HepG2 (cell line): ENCODE data around the gene RNF13. TPM values are rescaled to one million over a fixed set of nuclear protein-coding genes. Genes with fewer than 3 reads are reported as not detected.

ENCODE experiments used
- ATAC-seq: fragments of 200-7000 bp; cut with Tn5 transposase; 3 replicates; pipeline ENCODE4 v1.9.1; 2020; ENCODE audit warnings: mild to moderate bottlenecking, moderate library complexity
- BruUV-seq: library from RNA; stranded (reverse); fragments of 400-500 nt; replicated peaks from 2 replicates; lab custom pipeline; 2021; lab: Mats Ljungman, UMichigan
- CTCF ChIA-PET: fragments of 300-600 bp; formaldehyde crosslinking; extraction: SDS; loops from one replicate; lab custom pipeline; 2021; ENCODE audit warnings: low total read pairs, inconsistent platforms, low intra/inter-chr PET ratio; lab: Yijun Ruan, JAX
- POLR2A ChIA-PET: fragments of 350-600 bp; sonication (Branson Sonifier 250); formaldehyde crosslinking; loops from one replicate; lab custom pipeline; 2020; ENCODE audit warnings: antibody characterized with exemption, inconsistent platforms; lab: Yijun Ruan, JAX
- DNase-seq: peaks from one replicate; pipeline ENCODE4 v3.0.0-alpha.2; 2015; ENCODE audit warnings: low spot score
- FAIRE-seq: peaks from 3 replicates; lab custom pipeline; 2011; peaks lifted over from hg19 to GRCh38; lab: Jason Lieb, UNC
- H2AFZ ChIP-seq: one replicate; pipeline ENCODE4 v1.6.1; 2011; ENCODE audit warnings: low read length, inconsistent platforms
- H3K27ac ChIP-seq: fragments of 300-600 bp; 3 replicates; pipeline ENCODE4 v1.8.0; 2011; ENCODE audit warnings: mixed run types, mild to moderate bottlenecking, mixed read lengths, low read length, inconsistent platforms; ENCODE audit not compliant: insufficient read depth; ENCODE audit errors: extremely low read length
- H3K27me3 ChIP-seq, 2 experiments: fragments of 200-600 bp in 1 of 2; 2 replicates in 1 of 2; 3 replicates in 1 of 2; pipeline versions ENCODE4 v1.6.0 to v1.8.0; 2011; ENCODE audit warnings: low read length in 2 of 2, mild to moderate bottlenecking in 2 of 2, moderate library complexity in 2 of 2, inconsistent platforms in 1 of 2; ENCODE audit not compliant: insufficient read depth in 2 of 2, control insufficient read depth in 1 of 2
- H3K36me3 ChIP-seq, 2 experiments: fragments of 200-600 bp in 1 of 2; replicated peaks in 1 of 2; 2 replicates in 1 of 2; 3 replicates in 1 of 2; pipeline versions ENCODE4 v1.5.1 to v1.8.0; 2011; ENCODE audit warnings: low read length in 2 of 2, inconsistent platforms in 1 of 2; ENCODE audit not compliant: insufficient read depth in 2 of 2, control insufficient read depth in 1 of 2
- H3K4me1 ChIP-seq: 2 replicates; pipeline ENCODE4 v1.5.1; 2012; ENCODE audit warnings: low read length, inconsistent platforms; ENCODE audit not compliant: insufficient read depth
- H3K4me2 ChIP-seq: 2 replicates; pipeline ENCODE4 v1.6.0; 2011; ENCODE audit warnings: low read depth, low read length, inconsistent platforms
- H3K4me3 ChIP-seq, 3 experiments: fragments of 200-600 bp in 1 of 3; sonication (generic), shearing (Covaris generic) in 1 of 3; replicated peaks in 1 of 3; 2 replicates each; pipeline ENCODE4 v1.5.1; 2011 to 2016; ENCODE audit warnings: low read length in 3 of 3, inconsistent platforms in 2 of 3, low read depth in 2 of 3, mild to moderate bottlenecking in 2 of 3, control low read depth in 1 of 3, mixed read lengths in 1 of 3; ENCODE audit not compliant: insufficient read depth in 1 of 3
- H3K79me2 ChIP-seq: one replicate; pipeline ENCODE4 v1.6.1; 2011; ENCODE audit warnings: low read length, inconsistent platforms; ENCODE audit not compliant: insufficient read depth
- H3K9ac ChIP-seq: 2 replicates; pipeline ENCODE4 v1.6.0; 2011; ENCODE audit warnings: mild to moderate bottlenecking, low read depth, low read length, inconsistent platforms; ENCODE audit not compliant: insufficient read depth
- H3K9me3 ChIP-seq: 2 replicates; pipeline ENCODE4 v1.5.1; 2012; ENCODE audit warnings: mild to moderate bottlenecking, low read length
- H4K20me1 ChIP-seq: 2 replicates; pipeline ENCODE4 v1.6.0; 2011; ENCODE audit warnings: inconsistent platforms, mild to moderate bottlenecking, low read length, moderate library complexity; ENCODE audit not compliant: insufficient read depth
- CCDC6 ChIP-seq: sonication (generic); formaldehyde crosslinking; IDR thresholded peaks from 2 replicates; pipeline ENCODE4 v1.8.1; 2022; ENCODE audit warnings: mild to moderate bottlenecking, missing genetic modification reagents, moderate library complexity
- GRHL1 ChIP-seq: sonication (generic); formaldehyde crosslinking; conservative IDR thresholded peaks from 2 replicates; pipeline ENCODE4 v1.8.0; 2022; ENCODE audit warnings: missing genetic modification reagents
- HMGXB4 ChIP-seq, 2 experiments: sonication (generic) in 1 of 2; formaldehyde crosslinking in 1 of 2; IDR thresholded peaks; 2 replicates each; pipeline versions ENCODE4 v1.4.0 to v1.6.1; 2018 to 2020; ENCODE audit warnings: missing genetic modification reagents in 2 of 2, borderline replicate concordance in 1 of 2, low read depth in 1 of 2, mild to moderate bottlenecking in 1 of 2, missing biosample characterization in 1 of 2
- HOXA3 ChIP-seq: sonication (generic); formaldehyde crosslinking; IDR thresholded peaks from 2 replicates; pipeline ENCODE4 v1.5.0; 2020; ENCODE audit warnings: missing genetic modification reagents
- NR2F1 ChIP-seq, 2 experiments: fragments of 450-650 bp in 1 of 2; formaldehyde crosslinking in 1 of 2; IDR thresholded peaks; 2 replicates each; pipeline versions ENCODE4 v1.5.0 to v1.6.1; 2016 to 2020; ENCODE audit warnings: mild to moderate bottlenecking in 1 of 2, missing compliant biosample characterization in 1 of 2, missing genetic modification reagents in 1 of 2, moderate library complexity in 1 of 2
- PBX3 ChIP-seq: sonication (generic); formaldehyde crosslinking; IDR thresholded peaks from 2 replicates; pipeline ENCODE4 v1.8.1; 2023; ENCODE audit warnings: missing genetic modification reagents, inconsistent platforms, borderline replicate concordance
- RFX1 ChIP-seq: fragments of 450-650 bp; IDR thresholded peaks from 2 replicates; pipeline ENCODE4 v1.6.1; 2017
- SMAD3 ChIP-seq: sonication (generic); formaldehyde crosslinking; IDR thresholded peaks from 2 replicates; pipeline ENCODE4 v1.4.0; 2020; ENCODE audit warnings: missing genetic modification reagents
- TBX3 ChIP-seq: fragments of 450-650 bp; IDR thresholded peaks from 2 replicates; pipeline ENCODE4 v1.6.1; 2017; ENCODE audit warnings: antibody characterized with exemption, mild to moderate bottlenecking, inconsistent platforms, borderline replicate concordance
- ZNF121 ChIP-seq: sonication (generic); formaldehyde crosslinking; IDR thresholded peaks from 2 replicates; pipeline ENCODE4 v1.5.0; 2020; ENCODE audit warnings: mild to moderate bottlenecking, missing genetic modification reagents
- ZNF20 ChIP-seq: sonication (generic); formaldehyde crosslinking; IDR thresholded peaks from 2 replicates; pipeline ENCODE4 v1.4.0; 2020; ENCODE audit warnings: mild to moderate bottlenecking, moderate library complexity, missing genetic modification reagents
- ZNF234 ChIP-seq: sonication (generic); formaldehyde crosslinking; conservative IDR thresholded peaks from 2 replicates; pipeline ENCODE4 v1.5.1; 2020; ENCODE audit warnings: mild to moderate bottlenecking, missing genetic modification reagents
- ZNF3 ChIP-seq: IDR thresholded peaks from 2 replicates; pipeline ENCODE4 v1.7.0; 2017; ENCODE audit warnings: inconsistent platforms
- ZNF616 ChIP-seq: sonication (generic); formaldehyde crosslinking; IDR thresholded peaks from 2 replicates; pipeline ENCODE4 v1.5.0; 2020; ENCODE audit warnings: low read depth, mild to moderate bottlenecking, missing genetic modification reagents
- WGBS: methylation state at CpG from one replicate; pipeline ENCODE4 v1.1.6; 2017; ENCODE audit warnings: low lambda C conversion rate; 5-methylcytosine and 5-hydroxymethylcytosine counted together
- in situ Hi-C: cut with HindIII; loops from 2 replicates; pipeline ENCODE4 v1.10.0; 2017; ENCODE audit warnings: low pct_unique_long_range_greater_than_20kb; ENCODE audit not compliant: extremely low pct_ligation_motif_present
- intact Hi-C: fragments of 100-400 bp; cut with micrococcal nuclease; formaldehyde crosslinking; loops from one replicate; pipeline ENCODE4 v1.10.0; 2022; ENCODE audit not compliant: unreplicated experiment
- polyA plus RNA-seq, 8 experiments: library from polyadenylated mRNA; depleted of rRNA in 3 of 8; stranded (reverse) in 7 of 8; unstranded in 1 of 8; fragments of >200 nt; fragmentation: Illumina TruSeq in 4 of 8; extraction: Trizol in 4 of 8; gene quantifications; 2 replicates each; pipeline versions ENCODE4 v1.2.1 to v1.2.3, GENCODE V29; 2011 to 2016; ENCODE audit warnings: low read depth in 4 of 8, missing spikeins in 1 of 8, mixed read lengths in 1 of 8; ENCODE audit not compliant: insufficient read depth in 1 of 8
- total RNA-seq, 5 experiments: library from RNA; depleted of rRNA; stranded (reverse); fragments of >200 nt; fragmentation: Illumina TruSeq; extraction: Trizol; gene quantifications; 2 replicates each; pipeline ENCODE4 v1.2.3, GENCODE V29; 2016; ENCODE audit warnings: low read depth in 1 of 5

Gene RNF13
- total and polyA plus RNA-seq, 2 of the 13 experiments (the other 11 are each of a cell fraction or from before 2014, with no cell fraction given), result 39.8 to 46.0 TPM

- peaks cover 14% of the 10 kb centered on the region for H3K4me1 ChIP-seq
- intact Hi-C loops, result no loop called here
- no peaks in the 10 kb centered on the region for H3K79me2 ChIP-seq
- no peak overlapping the region for H3K9ac ChIP-seq
- in situ Hi-C loops, result loop anchor here (10.0 kb wide), 1 partner anchor 259 kb away; no protein-coding TSS in a partner anchor
- no peak overlapping the region for H3K27ac ChIP-seq
- no peak overlapping the region for H3K4me2 ChIP-seq
- WGBS, result 100% methylated on average over 2 of the region's 2 CpGs
- 0 out of 2 replicates have a peak, but pooled peaks cover 4% of the 10 kb centered on the region for H4K20me1 ChIP-seq
- ChIA-PET POLR2A (no interaction called here), CTCF (no interaction called here)
- no peak for FAIRE-seq
- H3K9me3 ChIP-seq, result no peaks in the 10 kb centered on the region
- DNase-seq, result no peak
- no peaks in the 10 kb centered on the region for H3K27me3 ChIP-seq
- no peak for ATAC-seq
- no peak overlapping the region for H3K4me3 ChIP-seq
- TF ChIP-seq SMAD3 (CRISPR knock-in tag) (no peak), GRHL1 (CRISPR knock-in tag) (no peak), ZNF121 (CRISPR knock-in tag) (no peak), ZNF234 (CRISPR knock-in tag) (no peak), ZNF20 (no peak), ZNF3 (CRISPR knock-in tag) (no peak), ZNF616 (CRISPR knock-in tag) (no peak), HMGXB4 (CRISPR knock-in tag; IDR thresholded peaks at IDR 0.05; ENCODE audit: borderline replicate concordance in 1 of 2, low read depth in 1 of 2) (no peak), TBX3 (no peak), CCDC6 (CRISPR knock-in tag) (no peak), HOXA3 (CRISPR knock-in tag) (no peak), PBX3 (CRISPR knock-in tag) (no peak), NR2F1 (CRISPR knock-in tag; IDR thresholded peaks at IDR 0.05) (no peak), RFX1 (no peak)
- peaks cover 0 to 10% of the 10 kb centered on the region in 2 experiments; a peak in 1 of 5 replicates for H3K36me3 ChIP-seq
- no peak overlapping the region for H2AFZ ChIP-seq
- no TSS peak for BruUV-seq
Observed at GRCh38 chr3:149955449-149955848, 142.4 kb downstream of the RNF13 start.
